HG02884 (cell line): Measurements from ENCODE around the gene CLDN7.

ENCODE experiments used
- ATAC-seq: cut with Tn5 transposase; IDR thresholded peaks from one replicate; pipeline ENCODE4 v1.9.1; 2021; ENCODE audit warnings: mild to moderate bottlenecking, moderate library complexity; ENCODE audit not compliant: unreplicated experiment

CLDN7 gene

GRCh38 chr17:7238420-7239090 is 23.7 kb downstream of the CLDN7 start:
- ATAC-seq, result no peak

GRCh38 chr17:7237761-7238419 is 24.4 kb downstream of the CLDN7 start:
- ATAC-seq, result no peak

- no peak for ATAC-seq
Observed at GRCh38 chr17:7237266-7237760, 25.0 kb downstream of the CLDN7 start.

GRCh38 chr17:7236808-7237207 is 25.5 kb downstream of the CLDN7 start:
- ATAC-seq, result no peak

GRCh38 chr17:7235693-7236665 is 26.3 kb downstream of the CLDN7 start:
- ATAC-seq, result no peak

- peak; percentile 36 for ATAC-seq
Observed at GRCh38 chr17:7234083-7234951, 28.0 kb downstream of the CLDN7 start, which contains the start of gene DVL2. TSS of gene DVL2 (minus strand) at chr17:7234517. CDS start at chr17:7234262, 255 bp downstream.

- ATAC-seq, result no peak
Observed at GRCh38 chr17:7233701-7234082, 28.6 kb downstream of the CLDN7 start.

- ATAC-seq, result no peak
Observed at GRCh38 chr17:7232114-7232513, 30.2 kb downstream of the CLDN7 start.

GRCh38 chr17:7229504-7229903 is 32.8 kb downstream of the CLDN7 start:
- ATAC-seq, result no peak

- ATAC-seq, result no peak
Observed at GRCh38 chr17:7228920-7229319, 33.4 kb downstream of the CLDN7 start.

GRCh38 chr17:7226721-7227710 is 35.3 kb downstream of the CLDN7 start:
- no peak for ATAC-seq

- ATAC-seq, result no peak
Observed at GRCh38 chr17:7225711-7226331, 36.5 kb downstream of the CLDN7 start.

GRCh38 chr17:7224661-7225111 is 37.6 kb downstream of the CLDN7 start:
- ATAC-seq, result no peak

- no peak for ATAC-seq
Observed at GRCh38 chr17:7224110-7224509, 38.2 kb downstream of the CLDN7 start.

- ATAC-seq, result no peak
Observed at GRCh38 chr17:7223375-7223774, 38.9 kb downstream of the CLDN7 start.

- ATAC-seq, result no peak
Observed at GRCh38 chr17:7222972-7223292, 39.3 kb downstream of the CLDN7 start.

GRCh38 chr17:7222093-7222971 is 39.9 kb downstream of the CLDN7 start:
- no peak for ATAC-seq
